HEK293 (cell line): Measurements from ENCODE around the gene FAM83E.
A peak's percentile ranks its signal among the peaks of the same experiment; 100 is the strongest.

Experiments
- AEBP2 ChIP-seq: fragments of 450-650 bp; formaldehyde crosslinking; IDR thresholded peaks from 2 replicates; pipeline ENCODE4 v1.5.1; 2016; ENCODE audit warnings: missing biosample characterization, missing genetic modification characterization, borderline replicate concordance
- BCL11B ChIP-seq: fragments of 450-650 bp; formaldehyde crosslinking; IDR thresholded peaks from 2 replicates; pipeline ENCODE4 v1.5.1; 2016; ENCODE audit warnings: low read depth, missing biosample characterization, missing genetic modification characterization
- FEZF1 ChIP-seq: fragments of 450-650 bp; formaldehyde crosslinking; IDR thresholded peaks from 2 replicates; pipeline ENCODE4 v1.5.1; 2016; ENCODE audit warnings: missing biosample characterization, missing genetic modification characterization
- IKZF3 ChIP-seq: fragments of 450-650 bp; IDR thresholded peaks from 2 replicates; pipeline ENCODE4 v1.5.0; 2018; ENCODE audit warnings: missing biosample characterization, mild to moderate bottlenecking, missing genetic modification characterization, moderate library complexity
- KLF8 ChIP-seq: fragments of 450-650 bp; formaldehyde crosslinking; IDR thresholded peaks from 2 replicates; pipeline ENCODE4 v1.5.1; 2016; ENCODE audit warnings: missing biosample characterization, missing genetic modification characterization
- PBX3 ChIP-seq: sonication (generic); formaldehyde crosslinking; IDR thresholded peaks from 2 replicates; pipeline ENCODE4 v1.8.1; 2022; ENCODE audit warnings: mild to moderate bottlenecking, moderate library complexity, missing genetic modification reagents
- PRDM1 ChIP-seq: fragments of 450-650 bp; formaldehyde crosslinking; IDR thresholded peaks from 2 replicates; pipeline ENCODE4; 2016; ENCODE audit warnings: missing biosample characterization, missing genetic modification characterization
- PRDM10 ChIP-seq: fragments of 450-650 bp; formaldehyde crosslinking; IDR thresholded peaks from 2 replicates; pipeline ENCODE4 v1.5.1; 2016; ENCODE audit warnings: missing biosample characterization, missing genetic modification characterization
- PRDM6 ChIP-seq: fragments of 450-650 bp; formaldehyde crosslinking; IDR thresholded peaks from 2 replicates; pipeline ENCODE4 v1.5.1; 2017; ENCODE audit warnings: missing biosample characterization, missing genetic modification characterization
- SCRT2 ChIP-seq: fragments of 450-650 bp; formaldehyde crosslinking; IDR thresholded peaks from 2 replicates; pipeline ENCODE4 v1.5.1; 2016; ENCODE audit warnings: missing biosample characterization, missing genetic modification characterization
- TCF7L2 ChIP-seq: IDR thresholded peaks from 2 replicates; pipeline ENCODE4 v1.6.1; 2011; ENCODE audit warnings: low read depth, mild to moderate bottlenecking, inconsistent platforms, low read length, moderate library complexity, borderline replicate concordance
- ZBTB49 ChIP-seq: fragments of 450-650 bp; formaldehyde crosslinking; IDR thresholded peaks from 2 replicates; pipeline ENCODE4 v1.5.1; 2016; ENCODE audit warnings: missing biosample characterization, missing genetic modification characterization, low read depth
- ZFP3 ChIP-seq: fragments of 450-650 bp; formaldehyde crosslinking; IDR thresholded peaks from 2 replicates; pipeline ENCODE4 v1.5.1; 2016; ENCODE audit warnings: low read depth, missing biosample characterization, missing genetic modification characterization
- ZFP37 ChIP-seq: fragments of 450-650 bp; formaldehyde crosslinking; IDR thresholded peaks from 2 replicates; pipeline ENCODE4 v1.5.1; 2016; ENCODE audit warnings: missing biosample characterization, missing genetic modification characterization
- ZNF146 ChIP-seq: fragments of 450-650 bp; formaldehyde crosslinking; IDR thresholded peaks from 2 replicates; pipeline ENCODE4 v1.5.1; 2016; ENCODE audit warnings: missing biosample characterization, missing genetic modification characterization
- ZNF211 ChIP-seq: fragments of 450-650 bp; formaldehyde crosslinking; IDR thresholded peaks from 2 replicates; pipeline ENCODE4 v1.5.1; 2016; ENCODE audit warnings: low read depth, missing biosample characterization, missing genetic modification characterization
- ZNF223 ChIP-seq: fragments of 450-650 bp; formaldehyde crosslinking; IDR thresholded peaks from 2 replicates; pipeline ENCODE4 v1.5.1; 2016; ENCODE audit warnings: missing biosample characterization, missing genetic modification characterization
- ZNF23 ChIP-seq: fragments of 450-650 bp; formaldehyde crosslinking; IDR thresholded peaks from 2 replicates; pipeline ENCODE4 v1.5.1; 2016; ENCODE audit warnings: missing biosample characterization, missing genetic modification characterization, borderline replicate concordance
- ZNF350 ChIP-seq: fragments of 450-650 bp; formaldehyde crosslinking; IDR thresholded peaks from 2 replicates; pipeline ENCODE4 v1.5.0; 2017; ENCODE audit warnings: missing biosample characterization, mild to moderate bottlenecking, missing genetic modification characterization
- ZNF354C ChIP-seq: fragments of 450-650 bp; formaldehyde crosslinking; IDR thresholded peaks from 2 replicates; pipeline ENCODE4 v1.5.1; 2016; ENCODE audit warnings: missing biosample characterization, missing genetic modification characterization, low read depth, borderline replicate concordance
- ZNF362 ChIP-seq: fragments of 450-650 bp; formaldehyde crosslinking; IDR thresholded peaks from 2 replicates; pipeline ENCODE4 v1.5.1; 2016; ENCODE audit warnings: missing biosample characterization, missing genetic modification characterization
- ZNF394 ChIP-seq: fragments of 450-650 bp; formaldehyde crosslinking; IDR thresholded peaks from 2 replicates; pipeline ENCODE4 v1.5.1; 2016; ENCODE audit warnings: missing biosample characterization, missing genetic modification characterization, mild to moderate bottlenecking, moderate library complexity, borderline replicate concordance
- ZNF501 ChIP-seq: fragments of 450-650 bp; formaldehyde crosslinking; IDR thresholded peaks from 2 replicates; pipeline ENCODE4 v1.5.1; 2016; ENCODE audit warnings: missing biosample characterization, missing genetic modification characterization
- ZNF600 ChIP-seq: fragments of 450-650 bp; formaldehyde crosslinking; IDR thresholded peaks from 2 replicates; pipeline ENCODE4 v1.5.1; 2016; ENCODE audit warnings: missing biosample characterization, missing genetic modification characterization
- ZNF629 ChIP-seq: fragments of 450-650 bp; formaldehyde crosslinking; IDR thresholded peaks from 2 replicates; pipeline ENCODE4 v1.5.1; 2017; ENCODE audit warnings: missing biosample characterization, missing genetic modification characterization
- ZNF664 ChIP-seq: fragments of 450-650 bp; formaldehyde crosslinking; IDR thresholded peaks from 2 replicates; pipeline ENCODE4 v1.5.1; 2016; ENCODE audit warnings: missing biosample characterization, missing genetic modification characterization
- ZNF777 ChIP-seq: fragments of 450-650 bp; formaldehyde crosslinking; IDR thresholded peaks from 2 replicates; pipeline ENCODE4 v1.5.1; 2017; ENCODE audit warnings: missing biosample characterization, missing genetic modification characterization, borderline replicate concordance
- ZNF791 ChIP-seq: fragments of 450-650 bp; formaldehyde crosslinking; IDR thresholded peaks from 2 replicates; pipeline ENCODE4 v1.5.1; 2016; ENCODE audit warnings: missing biosample characterization, missing genetic modification characterization

Gene FAM83E

GRCh38 chr19:48615231-48616040, 560 bp upstream of the FAM83E start (continued):
- TF ChIP-seq ZNF777 = no peak
- no peak for TF ChIP-seq ZFP3 (tag by site-specific recombination)
- TF ChIP-seq ZNF350 = no peak
- no peak for TF ChIP-seq ZNF23
- TF ChIP-seq ZNF223 (tag by site-specific recombination) = 0 out of 2 replicates have a peak, but pooled peaks have one; percentile 7
- no peak for TF ChIP-seq ZNF362
- TF ChIP-seq AEBP2 (tag by site-specific recombination) = no peak
- peak; percentile 23; the same call in 1 of the 2 replicates for TF ChIP-seq BCL11B (tag by site-specific recombination)
- TF ChIP-seq ZNF394 = no peak
- TF ChIP-seq ZBTB49 = no peak
- TF ChIP-seq PRDM10 (tag by site-specific recombination) = no peak
- no peak for TF ChIP-seq KLF8 (tag by site-specific recombination)
- no peak for TF ChIP-seq ZNF354C (tag by site-specific recombination)
- 0 out of 2 replicates have a peak, but pooled peaks have one; percentile 40 for TF ChIP-seq IKZF3 (tag by site-specific recombination)
- TF ChIP-seq ZNF664 = no peak
- no peak for TF ChIP-seq SCRT2
- no peak for TF ChIP-seq ZNF146 (tag by site-specific recombination)
- 0 out of 2 replicates have a peak, but pooled peaks have one; percentile 13 for TF ChIP-seq ZFP37
- no peak for TF ChIP-seq TCF7L2
- no peak for TF ChIP-seq ZNF791 (tag by site-specific recombination)
- TF ChIP-seq ZNF600 = no peak
- no peak for TF ChIP-seq FEZF1 (tag by site-specific recombination)
- no peak for TF ChIP-seq ZNF211 (tag by site-specific recombination)
- TF ChIP-seq PRDM6 = no peak
- peak; percentile 73 for TF ChIP-seq ZNF629 (tag by site-specific recombination)
- TF ChIP-seq ZNF501 (tag by site-specific recombination) = no peak
- TF ChIP-seq PRDM1 (tag by site-specific recombination) = no peak
- TF ChIP-seq PBX3 (CRISPR knock-in tag) = no peak
